HuH-7.5 (cell line): ENCODE measurements around the gene SPDYE18.
"Not testable (repeated sequence)": the region's sequence is repeated elsewhere in the genome, so short reads cannot be mapped to it uniquely, and the experiment has no call there.

Source experiments
- DNase-seq: peaks from one replicate; pipeline ENCODE4 v3.0.0; 2011; ENCODE audit warnings: low spot score

SPDYE18 gene

GRCh38 chr7:77005461-77006057, 56.8 kb downstream of the SPDYE18 start:
- DNase-seq = not testable (repeated sequence)

- not testable (repeated sequence) for DNase-seq
These were observed 58.2 kb downstream of the SPDYE18 start for GRCh38 chr7:77004151-77004550.

GRCh38 chr7:77003241-77003640, 59.1 kb downstream of the SPDYE18 start:
- not testable (repeated sequence) for DNase-seq

- DNase-seq = not testable (repeated sequence)
These were observed 59.6 kb downstream of the SPDYE18 start for GRCh38 chr7:77002678-77003233.

GRCh38 chr7:77002104-77002503, 60.3 kb downstream of the SPDYE18 start:
- not testable (repeated sequence) for DNase-seq
